PC-3 (cell line): Measurements from ENCODE around the gene PSMB9.
"Not testable (repeated sequence)": the region's sequence is repeated elsewhere in the genome, so short reads cannot be mapped to it uniquely, and the experiment has no call there.

Experiments
- EZH2 ChIP-seq: fragments of 300-600 bp; sonication (generic); IDR thresholded peaks from one replicate; pipeline ENCODE4 v1.6.1; 2017; ENCODE audit warnings: antibody characterized with exemption, mild to moderate bottlenecking, low read length; ENCODE audit not compliant: unreplicated experiment
- EZH2phosphoT487 ChIP-seq: fragments of 300-600 bp; sonication (generic); IDR thresholded peaks from 2 replicates; pipeline ENCODE4 v1.6.1; 2018; ENCODE audit warnings: mild to moderate bottlenecking, antibody characterized with exemption, low read length, borderline replicate concordance
- TF ChIP-seq, protein P1 (sequence below): fragments of 300-600 bp; sonication (generic); conservative IDR thresholded peaks from 2 replicates; pipeline ENCODE4 v1.5.1; 2017; ENCODE audit warnings: antibody characterized with exemption, low read depth, mild to moderate bottlenecking, low read length

- TF ChIP-seq, protein P1, sequence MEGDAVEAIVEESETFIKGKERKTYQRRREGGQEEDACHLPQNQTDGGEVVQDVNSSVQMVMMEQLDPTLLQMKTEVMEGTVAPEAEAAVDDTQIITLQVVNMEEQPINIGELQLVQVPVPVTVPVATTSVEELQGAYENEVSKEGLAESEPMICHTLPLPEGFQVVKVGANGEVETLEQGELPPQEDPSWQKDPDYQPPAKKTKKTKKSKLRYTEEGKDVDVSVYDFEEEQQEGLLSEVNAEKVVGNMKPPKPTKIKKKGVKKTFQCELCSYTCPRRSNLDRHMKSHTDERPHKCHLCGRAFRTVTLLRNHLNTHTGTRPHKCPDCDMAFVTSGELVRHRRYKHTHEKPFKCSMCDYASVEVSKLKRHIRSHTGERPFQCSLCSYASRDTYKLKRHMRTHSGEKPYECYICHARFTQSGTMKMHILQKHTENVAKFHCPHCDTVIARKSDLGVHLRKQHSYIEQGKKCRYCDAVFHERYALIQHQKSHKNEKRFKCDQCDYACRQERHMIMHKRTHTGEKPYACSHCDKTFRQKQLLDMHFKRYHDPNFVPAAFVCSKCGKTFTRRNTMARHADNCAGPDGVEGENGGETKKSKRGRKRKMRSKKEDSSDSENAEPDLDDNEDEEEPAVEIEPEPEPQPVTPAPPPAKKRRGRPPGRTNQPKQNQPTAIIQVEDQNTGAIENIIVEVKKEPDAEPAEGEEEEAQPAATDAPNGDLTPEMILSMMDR, result not testable (repeated sequence)
- TF ChIP-seq EZH2phosphoT487, EZH2: not testable (repeated sequence)
Observed at GRCh38 chr6:32880962-32881361, 27.0 kb downstream of the PSMB9 start.
